ENCODE results near the gene RSBN1.

DNA sequence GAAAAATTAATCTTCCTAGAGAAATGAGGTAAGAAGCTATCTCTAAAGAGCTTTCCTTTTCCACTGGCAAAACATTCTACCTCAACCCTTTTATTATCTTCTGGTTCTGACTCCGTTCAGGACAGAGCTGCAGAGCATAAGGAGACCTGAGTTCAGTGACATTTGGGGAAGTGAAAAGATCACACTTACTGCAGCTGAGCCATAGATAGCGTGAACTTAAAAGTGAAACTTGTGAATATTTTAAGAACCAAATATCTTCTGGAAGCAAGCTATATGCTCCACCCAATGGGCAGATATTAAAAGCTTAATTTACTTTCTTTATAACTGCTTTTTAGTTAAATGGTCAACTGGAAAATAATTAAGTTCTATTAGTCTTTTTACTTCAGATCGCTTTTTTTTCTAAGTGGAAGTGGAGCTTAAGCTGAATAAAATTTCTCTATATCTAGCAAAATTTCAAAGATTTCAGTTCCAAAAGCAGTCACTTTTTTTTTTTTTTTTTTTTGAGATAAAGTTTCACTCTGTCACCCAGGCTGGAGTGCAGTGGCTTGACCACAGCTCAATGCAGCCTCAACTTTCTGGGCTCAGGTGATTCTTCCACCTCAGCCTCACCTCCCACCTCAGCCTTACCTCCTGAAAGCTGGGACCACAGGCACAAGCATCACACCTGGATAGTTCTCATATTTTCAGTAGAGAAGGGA, 47.4 kb upstream of the RSBN1 start:
- TF ChIP-seq, protein P1, sequence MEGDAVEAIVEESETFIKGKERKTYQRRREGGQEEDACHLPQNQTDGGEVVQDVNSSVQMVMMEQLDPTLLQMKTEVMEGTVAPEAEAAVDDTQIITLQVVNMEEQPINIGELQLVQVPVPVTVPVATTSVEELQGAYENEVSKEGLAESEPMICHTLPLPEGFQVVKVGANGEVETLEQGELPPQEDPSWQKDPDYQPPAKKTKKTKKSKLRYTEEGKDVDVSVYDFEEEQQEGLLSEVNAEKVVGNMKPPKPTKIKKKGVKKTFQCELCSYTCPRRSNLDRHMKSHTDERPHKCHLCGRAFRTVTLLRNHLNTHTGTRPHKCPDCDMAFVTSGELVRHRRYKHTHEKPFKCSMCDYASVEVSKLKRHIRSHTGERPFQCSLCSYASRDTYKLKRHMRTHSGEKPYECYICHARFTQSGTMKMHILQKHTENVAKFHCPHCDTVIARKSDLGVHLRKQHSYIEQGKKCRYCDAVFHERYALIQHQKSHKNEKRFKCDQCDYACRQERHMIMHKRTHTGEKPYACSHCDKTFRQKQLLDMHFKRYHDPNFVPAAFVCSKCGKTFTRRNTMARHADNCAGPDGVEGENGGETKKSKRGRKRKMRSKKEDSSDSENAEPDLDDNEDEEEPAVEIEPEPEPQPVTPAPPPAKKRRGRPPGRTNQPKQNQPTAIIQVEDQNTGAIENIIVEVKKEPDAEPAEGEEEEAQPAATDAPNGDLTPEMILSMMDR (IDR thresholded peaks at IDR 0.05): no peak
- no peak for TF ChIP-seq POLR2A (IDR thresholded peaks at IDR 0.05; ENCODE audit: low read depth)

Data from esophagus muscularis mucosa (tissue), 3 donors.